LoVo (cell line): ENCODE data around the gene STEAP2.

Experiments
- DNase-seq: peaks from one replicate; pipeline ENCODE4 v3.0.0-alpha.2; 2016; ENCODE audit warnings: low spot score

The STEAP2 gene

GRCh38 chr7:90194911-90195809, 16.4 kb upstream of the STEAP2 start:
- DNase-seq, result no peak

- no peak for DNase-seq
These were observed 9.9 kb upstream of the STEAP2 start for GRCh38 chr7:90201500-90202195.

- DNase-seq, result no peak
These were observed 3.6 kb upstream of the STEAP2 start for GRCh38 chr7:90207956-90208355.

GRCh38 chr7:90209776-90210175, 1.8 kb upstream of the STEAP2 start:
- no peak for DNase-seq

GRCh38 chr7:90210475-90210874, 1.1 kb upstream of the STEAP2 start:
- no peak for DNase-seq

- DNase-seq, result peak; percentile 28
These were observed 559 bp upstream of the STEAP2 start for GRCh38 chr7:90210981-90211380.

GRCh38 chr7:90212149-90212495, 582 bp downstream of the STEAP2 start:
- no peak for DNase-seq

- no peak for DNase-seq
These were observed 2.0 kb downstream of the STEAP2 start for GRCh38 chr7:90213521-90213920.

- no peak for DNase-seq
These were observed 4.6 kb downstream of the STEAP2 start for GRCh38 chr7:90216080-90216674.

- DNase-seq, result no peak
These were observed 5.2 kb downstream of the STEAP2 start for GRCh38 chr7:90216771-90217170.

- DNase-seq, result no peak
These were observed 10.8 kb downstream of the STEAP2 start for GRCh38 chr7:90222390-90222789.

- DNase-seq, result no peak
These were observed 11.5 kb downstream of the STEAP2 start for GRCh38 chr7:90222811-90223725.

GRCh38 chr7:90224195-90224594, 12.7 kb downstream of the STEAP2 start:
- no peak for DNase-seq

- no peak for DNase-seq
These were observed 13.6 kb downstream of the STEAP2 start for GRCh38 chr7:90225181-90225580.

- no peak for DNase-seq
These were observed 14.1 kb downstream of the STEAP2 start for GRCh38 chr7:90225601-90226000.

GRCh38 chr7:90227259-90227658, 15.7 kb downstream of the STEAP2 start:
- DNase-seq, result no peak

GRCh38 chr7:90229682-90230081, 18.1 kb downstream of the STEAP2 start:
- DNase-seq, result peak; percentile 36

- DNase-seq, result no peak
These were observed 19.3 kb downstream of the STEAP2 start for GRCh38 chr7:90230834-90231233.

- no peak for DNase-seq
These were observed 19.8 kb downstream of the STEAP2 start for GRCh38 chr7:90231304-90231703.

- DNase-seq, result no peak
These were observed 20.9 kb downstream of the STEAP2 start for GRCh38 chr7:90232430-90232829.

- DNase-seq, result no peak
These were observed 22.0 kb downstream of the STEAP2 start for GRCh38 chr7:90233569-90233968.

GRCh38 chr7:90236721-90237289, 25.3 kb downstream of the STEAP2 start:
- DNase-seq, result no peak
